Hepatocyte (in vitro differentiated cells): Measurements from ENCODE around the gene PI16. TPM values are rescaled to one million over a fixed set of nuclear protein-coding genes. Genes with fewer than 3 reads are reported as not detected.

Experiments
- DNase-seq: peaks from one replicate; pipeline ENCODE4 v3.0.0-alpha.2; 2016; ENCODE audit warnings: low spot score
- H2AFZ ChIP-seq: fragments of 200-600 bp; sonication (generic); 2 replicates; pipeline ENCODE4 v1.6.0; 2016; ENCODE audit warnings: antibody characterized with exemption, mild to moderate bottlenecking
- H3K27ac ChIP-seq: fragments of 200-600 bp; sonication (generic); 2 replicates; pipeline ENCODE4 v1.5.1; 2016; ENCODE audit warnings: mild to moderate bottlenecking
- H3K27me3 ChIP-seq: fragments of 200-600 bp; sonication (generic); 2 replicates; pipeline ENCODE4 v1.6.1; 2016
- H3K36me3 ChIP-seq: fragments of 200-600 bp; sonication (generic); replicated peaks from 2 replicates; pipeline ENCODE4 v1.5.1; 2016; ENCODE audit warnings: low read depth; ENCODE audit not compliant: insufficient read depth
- H3K4me1 ChIP-seq: fragments of 200-600 bp; sonication (generic); 2 replicates; pipeline ENCODE4 v1.5.1; 2016; ENCODE audit warnings: mild to moderate bottlenecking, moderate library complexity; ENCODE audit not compliant: insufficient read depth
- H3K4me2 ChIP-seq: fragments of 200-600 bp; sonication (generic); 2 replicates; pipeline ENCODE4 v1.6.0; 2016
- H3K4me3 ChIP-seq: fragments of 200-600 bp; sonication (generic); 2 replicates; pipeline ENCODE4 v1.5.1; 2016; ENCODE audit warnings: mild to moderate bottlenecking
- H3K79me2 ChIP-seq: fragments of 200-600 bp; sonication (generic); 2 replicates; pipeline ENCODE4 v1.6.0; 2017; ENCODE audit warnings: mild to moderate bottlenecking
- H3K9me2 ChIP-seq: fragments of 200-600 bp; sonication (generic); replicated peaks from 2 replicates; pipeline ENCODE4 v1.6.0; 2017; ENCODE audit warnings: mild to moderate bottlenecking; ENCODE audit not compliant: insufficient read depth
- H3K9me3 ChIP-seq: fragments of 200-600 bp; sonication (generic); 2 replicates; pipeline ENCODE4 v1.5.1; 2016; ENCODE audit warnings: low read depth, mild to moderate bottlenecking
- H4K20me1 ChIP-seq: fragments of 200-600 bp; sonication (generic); 2 replicates; pipeline ENCODE4 v1.6.0; 2016; ENCODE audit warnings: mild to moderate bottlenecking; ENCODE audit not compliant: insufficient read depth, poor library complexity, severe bottlenecking
- CTCF ChIP-seq: fragments of 200-600 bp; sonication (generic); IDR thresholded peaks from 2 replicates; pipeline ENCODE4 v1.5.1; 2016; ENCODE audit warnings: antibody characterized with exemption, mild to moderate bottlenecking; ENCODE audit not compliant: poor library complexity
- EZH2 ChIP-seq: fragments of 200-600 bp; sonication (generic); IDR thresholded peaks from 2 replicates; pipeline ENCODE4 v1.6.1; 2016; ENCODE audit warnings: antibody characterized with exemption, mild to moderate bottlenecking, borderline replicate concordance
- EZH2phosphoT487 ChIP-seq: fragments of 200-600 bp; sonication (generic); IDR thresholded peaks from one replicate; pipeline ENCODE4 v1.6.1; 2018; ENCODE audit warnings: antibody characterized with exemption, mild to moderate bottlenecking, low read depth, moderate library complexity; ENCODE audit not compliant: unreplicated experiment, severe bottlenecking
- WGBS: methylation state at CpG from one replicate; pipeline ENCODE4 v1.1.6; 2016; ENCODE audit warnings: low lambda C conversion rate; ENCODE audit errors: missing lambda C conversion rate; 5-methylcytosine and 5-hydroxymethylcytosine counted together
- polyA plus RNA-seq: library from polyadenylated mRNA; unstranded; fragments of >200 nt; fragmentation: Nextera tagmentation; extraction: Ambion mirVana; gene quantifications from 2 replicates; pipeline ENCODE4 v1.2.1, GENCODE V29; 2016
- total RNA-seq: library from RNA; depleted of rRNA; stranded (reverse); fragments of >200 nt; gene quantifications from 2 replicates; pipeline ENCODE4 v1.2.3, GENCODE V29; 2014

PI16 gene
- total and polyA plus RNA-seq, 2 experiments from 2014 or later, result not detected

GRCh38 chr6:36924778-36925374 lies 29.7 kb upstream of the PI16 start:
- peaks cover 46% of the 10 kb centered on the region for H3K4me1 ChIP-seq
- no peak overlapping the region for H2AFZ ChIP-seq
- DNase-seq, result no peak
- H3K4me3 ChIP-seq, result no peak overlapping the region
- no peaks in the 10 kb centered on the region for H3K9me3 ChIP-seq
- no peaks in the 10 kb centered on the region for H3K9me2 ChIP-seq
- H3K4me2 ChIP-seq, result peak overlapping the region; percentile 5
- TF ChIP-seq EZH2phosphoT487 (no peak), CTCF (no peak), EZH2 (no peak)
- H3K27ac ChIP-seq, result peak overlapping the region; percentile 54
- no peaks in the 10 kb centered on the region for H3K36me3 ChIP-seq
- H3K79me2 ChIP-seq, result no peaks in the 10 kb centered on the region
- no peaks in the 10 kb centered on the region for H3K27me3 ChIP-seq
- WGBS, result 52% methylated on average over 5 of the region's 5 CpGs
- H4K20me1 ChIP-seq, result no peaks in the 10 kb centered on the region

GRCh38 chr6:36925809-36926208 lies 28.7 kb upstream of the PI16 start:
- TF ChIP-seq EZH2phosphoT487, result no peak
- TF ChIP-seq EZH2, result no peak
- TF ChIP-seq CTCF, result no peak
- Histone ChIP-seq H3K4me1 (peaks cover 49% of the 10 kb centered on the region), H3K9me3 (no peaks in the 10 kb centered on the region), H3K27me3 (no peaks in the 10 kb centered on the region), H3K9me2 (no peaks in the 10 kb centered on the region), H3K4me2 (no peak overlapping the region), H3K36me3 (no peaks in the 10 kb centered on the region), H3K27ac (peak overlapping the region; percentile 54), H3K79me2 (no peaks in the 10 kb centered on the region), H2AFZ (no peak overlapping the region), H3K4me3 (no peak overlapping the region), H4K20me1 (no peaks in the 10 kb centered on the region)
- WGBS, result 93% methylated on average over 4 of the region's 4 CpGs
- no peak for DNase-seq

GRCh38 chr6:36926708-36927513 lies 27.6 kb upstream of the PI16 start:
- TF ChIP-seq CTCF, result no peak
- TF ChIP-seq EZH2, result no peak
- no peak for TF ChIP-seq EZH2phosphoT487
- Histone ChIP-seq H3K9me2 (no peaks in the 10 kb centered on the region), H3K27me3 (no peaks in the 10 kb centered on the region), H3K9me3 (no peaks in the 10 kb centered on the region), H3K36me3 (no peaks in the 10 kb centered on the region), H3K79me2 (no peaks in the 10 kb centered on the region), H4K20me1 (no peaks in the 10 kb centered on the region), H3K4me1 (peaks cover 49% of the 10 kb centered on the region), H3K4me3 (no peak overlapping the region), H3K27ac (peak overlapping the region; percentile 66), H3K4me2 (peak overlapping the region; percentile 53), H2AFZ (no peak overlapping the region)
- WGBS, result 62% methylated on average over 10 of the region's 10 CpGs
- no peak for DNase-seq
